HG02840 (cell line): ENCODE data around the gene CBR3.
A peak's percentile ranks its signal among the peaks of the same experiment; 100 is the strongest.

Source experiments
- ATAC-seq: cut with Tn5 transposase; IDR thresholded peaks from one replicate; pipeline ENCODE4 v1.9.1; 2021; ENCODE audit warnings: mild to moderate bottlenecking, moderate library complexity, moderate number of reproducible peaks; ENCODE audit not compliant: unreplicated experiment, low FRiP score

The CBR3 gene

DNA sequence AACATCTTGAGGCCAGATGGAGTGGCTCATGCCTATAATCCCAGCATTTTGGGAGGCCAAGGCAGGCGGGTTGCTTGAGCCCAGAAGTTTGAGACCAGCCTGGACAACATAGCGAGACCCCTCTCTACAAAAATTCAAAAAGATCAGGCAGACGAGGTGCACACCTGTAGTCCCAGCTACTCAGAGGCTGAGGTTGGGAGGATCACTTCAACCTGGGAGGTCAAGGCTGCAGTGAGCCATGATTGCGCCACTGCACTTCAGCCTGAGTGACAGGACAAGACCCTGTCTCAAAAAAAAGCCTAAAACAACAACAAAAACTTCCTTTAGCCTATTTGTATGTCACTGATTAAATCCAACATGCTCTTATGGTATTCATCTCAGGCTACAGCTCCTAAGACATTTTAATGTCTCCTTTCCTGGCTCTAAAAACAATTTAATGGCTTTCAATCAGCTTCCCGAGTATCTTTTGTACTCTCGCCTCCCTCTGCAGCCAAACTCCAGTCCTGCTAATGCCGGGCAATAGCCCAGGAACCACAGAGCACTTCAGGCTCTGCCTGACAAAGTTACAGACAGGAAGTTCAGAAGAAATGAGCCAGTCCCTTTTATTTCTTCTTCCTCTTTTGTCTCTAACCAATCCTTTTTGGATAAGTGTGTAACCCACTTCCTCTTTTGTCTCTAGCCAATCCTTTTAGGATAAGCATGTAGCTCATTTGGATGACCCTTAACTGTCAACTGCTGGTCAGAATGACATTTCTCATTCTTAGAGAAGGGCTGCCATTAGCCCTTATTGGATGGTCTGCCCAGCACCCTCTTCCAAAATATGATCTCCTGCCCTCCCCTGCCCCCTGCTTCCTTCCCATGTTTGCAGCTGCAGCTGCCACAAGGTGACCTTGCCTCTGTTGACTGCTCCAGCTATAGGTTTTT, 15.2 kb downstream of the CBR3 start:
- ATAC-seq: no peak

DNA sequence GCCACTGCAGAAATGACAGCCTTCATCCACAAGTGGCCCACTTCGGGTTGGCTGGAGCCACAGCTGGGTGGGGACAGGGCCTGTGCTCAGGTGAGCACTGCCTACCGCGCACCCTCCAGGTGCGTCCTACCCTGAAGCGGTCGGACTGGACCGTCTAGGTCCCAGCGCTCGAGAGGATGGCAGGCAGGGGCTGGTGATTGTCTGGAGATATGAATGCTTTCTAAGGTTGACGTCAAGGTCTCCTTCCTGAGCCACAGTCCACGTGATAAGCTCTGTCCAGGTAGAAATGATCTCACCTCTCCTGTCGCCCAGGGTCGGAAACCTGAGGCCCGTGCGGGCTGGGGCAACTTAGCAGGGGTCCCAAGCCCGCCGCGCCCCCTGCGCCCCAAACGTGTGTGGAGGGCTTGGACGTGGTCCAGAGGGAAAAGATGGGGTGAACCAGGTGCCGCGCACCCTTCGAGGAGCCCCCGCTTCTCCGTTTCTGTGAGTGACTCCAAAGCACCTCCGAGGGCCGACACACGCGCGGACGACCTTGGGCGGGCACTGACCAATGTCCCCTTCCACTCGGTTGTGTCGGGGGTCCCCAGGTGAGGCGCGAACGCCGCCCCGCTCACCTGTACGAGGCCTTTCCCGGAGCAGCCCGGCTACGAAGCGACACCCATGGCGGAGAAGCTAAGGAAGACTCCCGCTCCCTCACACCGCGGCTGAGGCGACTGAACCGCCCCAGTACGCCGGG, 20.9 kb downstream of the CBR3 start:
- no peak for ATAC-seq

DNA sequence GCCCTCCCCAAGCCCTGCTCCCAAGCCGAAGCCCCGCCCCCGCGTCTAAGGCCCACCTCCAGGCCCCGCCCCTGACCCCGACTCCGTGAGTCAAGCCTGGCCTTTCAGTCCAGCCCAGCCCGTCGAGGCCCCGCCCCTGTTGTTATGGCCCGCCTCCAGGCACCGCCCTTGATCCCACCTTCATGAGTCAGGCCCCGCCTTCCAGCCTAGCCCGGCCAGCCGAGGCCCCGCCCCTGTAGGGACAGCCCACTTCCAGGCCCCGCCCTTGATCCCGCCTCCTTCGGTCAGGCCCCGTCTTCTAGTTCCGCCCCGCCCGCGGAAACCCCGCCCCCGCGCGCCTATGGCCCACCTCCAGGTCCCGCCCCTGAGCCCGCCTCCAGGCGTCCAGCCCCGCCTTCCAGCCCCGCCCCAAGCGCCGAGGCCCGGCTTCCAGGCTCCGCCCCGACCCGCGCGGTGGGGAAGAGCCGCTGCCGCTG, 21.5 kb downstream of the CBR3 start:
- ATAC-seq: peak; percentile 84

DNA sequence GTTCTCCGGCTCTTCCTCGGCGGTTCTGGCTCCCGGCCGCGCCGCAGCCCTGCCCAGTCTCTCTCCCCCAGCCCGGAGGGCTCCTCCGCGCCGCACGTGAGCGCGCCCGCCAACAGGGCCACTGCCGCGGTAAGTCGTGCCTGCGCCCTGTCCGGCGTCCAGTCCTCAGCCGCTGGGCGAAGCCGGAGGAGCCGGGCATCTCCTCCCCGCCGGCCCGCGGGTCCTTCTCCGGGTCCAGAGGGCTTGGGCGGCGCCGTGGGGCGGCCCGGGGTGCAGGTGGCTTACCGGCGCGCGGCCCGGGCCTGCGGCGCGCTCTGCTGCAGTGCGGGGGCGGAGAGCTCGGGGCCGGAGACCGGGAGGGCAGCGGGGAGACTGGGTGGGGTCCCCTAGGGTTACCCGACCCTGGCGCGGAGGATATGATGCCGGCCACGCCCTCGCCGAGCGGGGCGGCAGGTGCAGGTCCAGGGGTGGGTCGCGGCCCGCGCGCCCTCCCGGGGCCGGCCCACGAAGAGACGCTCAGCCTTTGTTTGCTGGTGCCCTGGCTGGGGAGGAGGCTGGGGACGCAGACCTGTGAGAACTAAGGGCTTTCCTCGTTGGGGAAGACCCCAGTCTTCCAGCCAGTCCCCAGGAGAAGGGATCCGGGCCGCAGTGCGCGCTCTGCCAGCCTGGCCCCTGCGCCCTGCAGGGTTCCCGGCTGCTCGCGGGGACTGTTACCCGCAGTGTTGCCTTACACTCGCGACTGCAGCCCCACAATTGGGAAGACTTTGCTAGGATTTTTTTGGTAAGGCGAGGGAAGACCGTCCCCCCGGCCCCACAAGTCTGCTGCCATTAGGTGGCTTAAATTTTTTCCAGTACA, 22.2 kb downstream of the CBR3 start, which contains the start of gene DOP1B:
DOP1B (plus strand) TSS at position 10 of the 856 bp plus-strand sequence. CDS start 7,910 bp downstream, outside the sequence.
- peak; percentile 22 for ATAC-seq

DNA sequence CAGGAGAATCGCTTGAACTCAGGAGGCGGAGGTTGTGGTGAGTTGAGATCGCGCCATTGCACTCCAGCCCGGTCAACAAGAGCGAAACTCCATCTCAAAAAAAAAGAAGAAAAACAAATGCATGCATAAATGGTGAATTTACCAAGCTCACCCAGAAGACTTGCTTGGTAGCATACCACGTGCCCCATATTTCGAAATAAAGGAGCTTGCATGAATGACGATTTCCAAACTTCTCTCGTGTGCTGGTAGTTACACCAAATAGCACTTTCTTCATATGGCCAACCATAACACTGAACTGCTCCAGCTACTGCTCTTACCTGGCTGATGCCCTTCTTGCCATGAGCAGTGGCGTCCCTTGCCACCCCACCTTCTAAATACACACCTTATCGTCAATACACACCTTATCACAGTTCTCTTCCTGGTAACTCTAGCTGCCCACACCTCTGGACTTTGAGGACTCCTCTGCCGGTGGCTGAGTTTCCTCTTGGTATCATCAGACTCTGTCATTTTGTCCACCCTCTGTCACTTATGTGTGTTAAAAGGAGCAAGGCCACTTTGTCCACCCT, 24.6 kb downstream of the CBR3 start:
- ATAC-seq: no peak

DNA sequence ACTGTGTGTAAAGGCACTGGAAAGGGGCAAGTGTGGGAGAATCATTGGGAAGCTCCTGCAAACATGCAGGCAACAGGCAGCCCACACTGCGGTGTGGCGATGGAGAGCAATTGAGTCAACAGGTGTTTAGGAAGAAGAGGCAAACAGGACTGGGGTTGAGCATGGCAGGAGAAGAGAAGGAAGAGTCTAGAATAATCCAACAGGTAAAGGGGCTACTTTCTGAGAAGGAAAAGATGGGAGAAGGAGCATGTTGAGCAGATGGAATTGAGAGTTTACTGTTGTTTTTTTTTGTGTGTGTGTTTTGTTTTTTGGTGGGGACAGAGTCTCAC, 25.9 kb downstream of the CBR3 start:
- ATAC-seq: no peak

DNA sequence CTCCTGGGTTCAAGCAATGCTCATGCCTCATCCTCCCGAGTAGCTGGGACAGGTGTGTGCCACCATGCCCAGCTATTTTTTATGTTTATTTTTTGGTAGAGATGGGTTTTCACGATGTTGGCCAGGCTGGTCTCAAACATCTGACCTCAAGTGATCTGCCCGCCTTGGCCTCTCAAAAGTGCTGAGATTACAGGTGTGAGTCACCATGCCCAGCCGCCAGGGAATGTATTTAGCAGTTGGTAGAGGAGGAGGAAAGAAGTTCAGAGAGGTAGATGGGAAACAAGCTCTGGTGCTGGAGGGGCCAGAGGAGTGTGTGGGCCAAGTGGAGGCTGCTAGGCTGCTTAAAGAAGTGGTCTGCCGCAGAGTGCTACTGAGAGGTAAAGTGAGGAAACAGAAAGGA, 27.8 kb downstream of the CBR3 start:
- no peak for ATAC-seq

DNA sequence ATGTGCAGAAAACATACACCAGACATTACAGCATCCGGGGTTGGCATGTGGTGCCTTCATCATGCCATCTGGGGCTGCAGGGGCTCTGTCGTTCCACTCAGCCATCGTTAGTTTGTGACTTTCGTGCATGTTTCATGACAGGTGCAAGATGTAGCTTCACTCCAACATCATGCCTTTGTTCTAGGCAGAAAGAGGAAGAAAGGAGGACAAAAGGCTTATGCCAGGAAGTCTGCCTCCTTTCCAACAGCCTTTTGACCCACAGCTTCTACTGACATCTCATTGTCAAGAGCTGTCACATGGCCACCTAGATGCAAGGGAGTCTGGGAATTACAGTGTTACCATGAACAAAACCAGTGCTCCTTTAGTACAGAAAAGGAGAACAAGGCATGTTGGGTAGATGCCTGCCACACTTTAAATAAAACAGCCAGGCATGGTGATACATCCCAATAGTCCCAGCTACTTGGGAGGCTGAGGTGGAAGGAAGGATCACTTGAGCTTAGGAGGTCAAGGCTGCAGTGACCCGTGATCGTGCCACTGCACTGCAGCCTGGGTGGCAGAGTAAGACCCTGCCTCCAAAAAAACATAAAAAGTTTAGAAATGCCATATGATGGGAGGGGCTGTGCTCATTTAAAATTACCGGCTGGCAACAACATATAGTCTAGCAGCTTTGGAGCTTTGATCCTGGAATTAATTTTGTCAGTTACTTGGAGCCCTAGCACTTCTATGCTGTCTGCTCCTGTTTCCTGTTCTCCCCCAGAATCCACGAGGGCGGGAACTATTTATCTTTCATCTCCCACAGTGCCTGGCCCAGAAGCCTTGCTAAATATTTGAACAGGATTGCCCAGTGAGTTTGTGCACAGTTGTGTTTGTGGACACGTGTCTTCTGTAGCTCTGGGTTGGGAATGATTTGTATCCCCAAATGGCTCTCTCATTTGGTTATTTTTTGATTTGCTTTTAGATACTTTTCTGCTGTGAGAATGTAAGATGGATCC, 29.2 kb downstream of the CBR3 start:
- no peak for ATAC-seq

DNA sequence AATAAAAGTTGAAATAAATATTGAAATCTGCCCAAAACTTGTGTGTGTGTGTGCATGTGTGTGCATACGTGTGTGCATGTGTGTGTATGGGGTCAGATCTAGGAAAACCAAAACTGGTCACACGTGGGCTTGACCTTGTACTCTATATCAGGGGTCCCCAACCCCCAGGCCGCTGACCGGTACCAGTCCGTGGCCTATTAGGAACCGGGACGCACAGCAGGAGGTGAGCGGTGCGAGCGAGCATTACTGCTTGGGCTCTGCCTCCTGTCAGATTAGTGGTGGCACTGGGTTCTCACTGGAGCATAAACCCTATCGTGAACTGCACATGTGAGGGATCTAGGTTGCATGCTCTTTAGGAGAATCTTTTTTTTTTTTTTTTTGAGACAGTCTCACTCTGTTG, 30.5 kb downstream of the CBR3 start:
- ATAC-seq: no peak

DNA sequence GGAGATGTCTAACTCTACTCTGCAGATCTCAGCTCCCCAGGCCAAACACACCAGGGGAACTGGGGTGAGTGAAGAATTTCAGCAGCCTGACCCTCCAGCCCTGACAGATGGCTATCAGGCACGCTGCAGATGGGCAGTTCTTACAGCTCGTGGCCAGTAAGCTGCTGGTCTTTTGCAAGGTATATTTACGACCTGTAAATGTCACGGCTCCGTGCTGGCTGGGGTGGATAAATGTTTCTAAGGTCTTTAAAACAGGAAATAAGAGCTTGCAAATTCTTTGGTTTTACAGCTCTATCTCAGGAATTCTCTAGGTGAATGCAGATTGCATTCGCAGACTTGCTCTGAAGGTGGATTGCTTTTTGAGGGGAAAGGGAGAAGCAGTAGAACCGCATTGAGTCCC, 31.8 kb downstream of the CBR3 start:
- ATAC-seq: no peak

DNA sequence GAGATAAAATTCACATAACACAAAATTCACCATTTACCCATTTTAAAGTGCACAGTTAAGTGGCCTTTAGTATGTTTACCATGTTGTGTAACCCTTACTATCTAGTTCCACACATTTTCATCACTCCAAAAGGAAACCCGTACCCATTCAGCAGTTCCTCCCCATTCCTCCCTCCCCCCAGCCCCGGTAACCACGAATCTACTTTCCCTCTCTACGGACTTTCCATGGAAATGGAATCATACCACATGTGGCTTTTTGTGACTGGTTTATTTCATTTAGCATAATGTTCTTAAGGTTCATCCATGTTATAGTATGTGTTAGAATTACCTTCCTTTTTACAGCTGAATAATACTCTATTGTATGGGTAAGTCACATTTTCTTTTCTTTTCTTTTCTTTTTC, 32.7 kb downstream of the CBR3 start:
- no peak for ATAC-seq

DNA sequence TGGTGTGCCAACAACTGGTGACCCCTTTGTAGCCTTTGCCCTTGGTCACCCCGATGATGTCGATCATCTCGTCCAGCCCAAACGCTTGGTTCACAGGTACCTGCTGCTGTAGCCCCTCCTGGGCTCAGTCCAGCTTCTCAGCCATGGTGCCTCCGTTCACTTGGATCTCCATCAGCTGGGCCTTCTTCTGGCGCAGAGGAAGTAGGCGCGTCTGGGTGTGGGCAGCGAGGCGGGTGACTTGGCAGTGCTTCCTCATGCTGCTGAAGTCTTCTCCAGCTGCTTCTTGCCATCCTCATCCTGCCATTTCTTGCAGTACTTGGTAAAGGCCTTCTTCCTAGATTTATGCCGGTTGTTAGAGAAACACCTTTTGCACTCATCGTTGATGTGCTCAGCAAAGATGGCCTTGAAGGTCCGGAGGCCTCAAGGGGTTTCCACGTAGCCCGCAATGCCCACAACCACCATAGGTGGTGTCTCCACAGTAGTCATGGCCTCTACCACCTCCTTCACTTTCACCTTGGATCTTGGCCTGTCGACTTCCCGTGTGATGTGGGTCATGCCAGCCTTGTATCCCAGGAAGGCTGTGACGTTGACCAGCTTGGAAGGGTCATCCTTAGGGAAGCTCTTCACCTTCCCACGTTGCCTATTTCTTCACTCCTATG, 34.7 kb downstream of the CBR3 start:
- no peak for ATAC-seq

DNA sequence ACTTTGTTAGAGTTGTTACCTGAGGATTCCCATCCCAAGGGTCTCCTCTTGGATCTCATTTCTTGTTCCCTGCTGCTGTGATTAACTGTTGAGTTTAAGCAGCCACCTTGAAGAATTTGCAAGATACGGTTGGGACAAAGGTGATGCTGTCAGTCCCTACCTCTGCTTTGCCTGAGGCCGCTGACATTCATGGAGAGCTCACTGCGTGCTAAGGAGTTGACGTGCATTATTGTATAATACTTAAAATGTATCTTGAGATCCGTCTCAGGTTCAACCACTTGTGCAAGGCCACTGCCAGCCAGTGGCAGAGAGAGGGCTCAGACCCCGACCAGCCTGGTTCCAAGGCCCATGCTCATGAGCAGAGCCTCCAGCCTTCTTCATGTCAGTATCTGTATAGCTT, 35.9 kb downstream of the CBR3 start:
- no peak for ATAC-seq

DNA sequence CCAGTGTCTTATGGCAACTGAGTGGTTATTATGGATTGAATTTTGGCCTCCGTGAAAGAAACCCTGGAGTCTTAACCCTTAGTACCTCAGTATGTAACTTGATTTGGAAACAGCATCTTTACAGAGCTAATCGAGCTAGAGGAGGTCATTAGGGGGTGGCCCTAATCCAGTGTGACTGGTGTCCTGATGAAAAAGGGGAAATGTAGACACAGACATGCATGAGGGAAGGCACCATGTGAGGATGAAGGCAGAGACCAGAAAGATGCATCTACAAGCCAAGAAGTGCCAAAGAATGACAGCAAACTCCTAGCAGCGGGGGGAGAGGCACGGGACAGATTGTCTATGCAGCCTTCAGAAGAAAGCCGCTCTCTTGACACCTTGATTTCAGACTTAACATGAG, 36.5 kb downstream of the CBR3 start:
- no peak for ATAC-seq

DNA sequence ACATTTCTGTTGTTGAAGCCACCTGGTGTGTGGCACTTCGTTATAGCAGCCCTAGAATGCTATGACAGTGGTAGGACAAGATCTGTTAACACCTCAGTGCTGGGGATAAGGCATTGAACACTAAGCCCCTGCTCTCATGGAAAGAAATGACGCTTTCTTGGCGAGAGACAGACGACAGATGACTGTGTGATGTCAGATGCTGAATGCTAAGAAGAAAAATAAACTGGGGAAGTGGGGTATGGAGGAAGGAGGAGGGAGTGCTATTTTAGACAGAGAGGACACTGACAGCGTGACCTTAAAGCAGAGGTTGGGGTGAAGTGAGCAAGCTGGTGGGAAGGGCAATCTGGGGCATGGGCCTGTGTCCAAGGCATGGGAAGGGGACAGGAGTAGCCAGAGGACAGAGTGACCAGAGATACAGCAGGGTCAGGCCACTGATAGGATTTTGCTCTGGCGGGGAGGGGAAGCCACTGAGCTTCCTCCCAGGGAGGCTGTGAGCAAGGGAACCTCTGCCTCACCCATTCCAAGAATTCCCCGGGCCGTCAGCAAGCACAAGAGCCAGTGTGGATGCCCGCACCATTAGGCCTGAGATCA, 37.0 kb downstream of the CBR3 start:
- ATAC-seq: no peak

DNA sequence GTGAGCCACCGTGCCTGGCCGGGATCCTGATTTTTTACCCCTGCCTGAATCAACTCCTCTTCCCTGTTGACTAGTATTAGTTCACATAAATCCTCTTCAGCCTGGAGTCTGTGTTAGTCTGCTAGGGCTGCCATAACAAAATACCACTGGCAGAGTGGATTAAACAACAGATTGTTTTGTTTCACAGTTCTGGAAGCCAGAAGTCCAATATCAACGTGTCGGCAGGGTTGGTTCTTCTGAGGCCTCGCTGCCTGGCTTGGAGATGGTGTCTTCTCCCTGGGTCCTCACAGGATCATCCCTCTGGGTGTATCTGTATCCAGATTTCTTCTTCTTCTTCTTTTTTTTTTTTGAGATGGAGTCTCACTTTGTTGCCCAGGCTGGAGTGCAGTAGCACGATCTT, 39.9 kb downstream of the CBR3 start:
- ATAC-seq: no peak

DNA sequence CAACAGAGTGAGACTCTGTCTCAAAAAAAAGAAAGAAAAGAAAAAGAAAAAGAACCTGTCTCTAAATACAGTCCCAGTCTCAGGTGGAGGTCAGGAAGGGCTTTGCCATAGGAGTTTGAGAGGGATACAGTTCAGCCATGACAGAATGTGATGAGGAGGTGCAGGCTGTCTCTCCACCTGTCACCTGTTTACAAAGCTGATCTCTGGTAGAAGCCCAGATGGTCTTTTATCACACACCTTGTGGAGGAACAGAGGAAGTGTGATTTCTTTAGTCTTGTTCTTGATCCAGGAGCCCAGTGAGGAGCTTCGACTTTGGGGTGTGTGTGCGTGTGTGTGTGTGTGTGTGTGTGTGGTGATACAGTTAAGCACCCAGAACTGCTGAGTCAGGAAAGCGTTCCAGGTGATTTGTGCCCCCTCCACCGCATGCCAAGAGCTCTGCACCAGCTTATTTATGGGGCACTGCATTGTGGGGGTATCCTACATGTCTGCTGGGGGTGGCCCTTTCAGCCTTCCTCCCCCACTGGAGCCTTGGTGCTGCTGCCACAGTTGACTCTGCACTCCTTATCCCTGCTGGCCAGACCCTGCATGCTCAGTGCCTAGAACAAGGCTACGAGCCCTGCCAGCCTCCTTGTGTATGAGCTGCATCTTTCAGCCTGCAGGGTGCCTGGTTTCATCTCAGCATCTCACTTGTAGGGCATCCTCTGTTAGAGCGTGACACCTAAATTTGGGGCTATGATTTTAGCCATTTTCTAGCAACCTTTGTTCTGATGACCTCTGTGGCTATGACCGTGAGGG, 41.1 kb downstream of the CBR3 start:
- ATAC-seq: no peak

DNA sequence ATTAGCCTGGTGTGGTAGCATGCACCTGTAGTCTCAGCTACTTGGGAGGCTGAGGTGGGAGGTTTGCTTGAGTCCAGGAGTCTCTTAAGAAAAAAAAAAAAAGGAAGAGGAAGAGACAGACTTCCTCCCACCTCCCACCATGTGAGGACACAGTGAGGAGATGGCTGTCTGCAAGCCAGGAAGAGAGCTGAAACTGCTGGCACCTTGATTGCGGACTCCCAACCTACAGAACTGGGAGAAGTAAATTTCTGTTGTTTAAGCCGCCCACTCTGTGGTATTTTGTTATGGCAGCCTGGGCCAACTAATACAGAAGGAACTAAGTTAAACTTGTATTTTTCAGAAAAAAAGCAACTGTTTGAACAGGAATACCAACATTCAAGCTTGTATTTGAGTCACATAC, 43.5 kb downstream of the CBR3 start:
- no peak for ATAC-seq
